Ammon's horn (tissue), 1 donor: ENCODE measurements around the gene CMPK1.

ENCODE experiments used
- DNase-seq: peaks from one replicate; pipeline ENCODE4 v3.0.0-alpha.2; 2016; ENCODE audit warnings: low spot score

CMPK1 gene

GRCh38 chr1:47396671-47397196 lies 63.1 kb downstream of the CMPK1 start:
- DNase-seq, result no peak

- no peak for DNase-seq
Observed at GRCh38 chr1:47399138-47399845, 65.7 kb downstream of the CMPK1 start.

- DNase-seq, result no peak
Observed at GRCh38 chr1:47399846-47400155, 66.2 kb downstream of the CMPK1 start.

- no peak for DNase-seq
Observed at GRCh38 chr1:47401761-47402160, 68.2 kb downstream of the CMPK1 start.

GRCh38 chr1:47402591-47402990 lies 69.0 kb downstream of the CMPK1 start:
- no peak for DNase-seq

GRCh38 chr1:47403321-47403910 lies 69.8 kb downstream of the CMPK1 start:
- DNase-seq, result no peak

- no peak for DNase-seq
Observed at GRCh38 chr1:47405697-47406096, 72.1 kb downstream of the CMPK1 start.

GRCh38 chr1:47406966-47407365 lies 73.4 kb downstream of the CMPK1 start:
- DNase-seq, result no peak

- no peak for DNase-seq
Observed at GRCh38 chr1:47407481-47407880, 73.9 kb downstream of the CMPK1 start.

- no peak for DNase-seq
Observed at GRCh38 chr1:47409311-47410067, 75.9 kb downstream of the CMPK1 start.

- DNase-seq, result no peak
Observed at GRCh38 chr1:47410068-47410455, 76.5 kb downstream of the CMPK1 start.

- DNase-seq, result no peak
Observed at GRCh38 chr1:47411436-47411835, 77.8 kb downstream of the CMPK1 start.

- DNase-seq, result no peak
Observed at GRCh38 chr1:47412437-47412836, 78.8 kb downstream of the CMPK1 start.

GRCh38 chr1:47415728-47416318 lies 82.2 kb downstream of the CMPK1 start, which contains the start of gene FOXE3:
Gene FOXE3 (plus strand): TSS chr1:47416285. CDS start chr1:47416316, 31 bp downstream.
- no peak for DNase-seq

- no peak for DNase-seq
Observed at GRCh38 chr1:47416319-47417169, 83.0 kb downstream of the CMPK1 start.

GRCh38 chr1:47417170-47418044 lies 83.8 kb downstream of the CMPK1 start:
- DNase-seq, result no peak

- no peak for DNase-seq
Observed at GRCh38 chr1:47418122-47418521, 84.5 kb downstream of the CMPK1 start.

GRCh38 chr1:47418681-47419325 lies 85.2 kb downstream of the CMPK1 start:
- no peak for DNase-seq

GRCh38 chr1:47420547-47420946 lies 87.0 kb downstream of the CMPK1 start:
- no peak for DNase-seq

GRCh38 chr1:47423872-47424271 lies 90.3 kb downstream of the CMPK1 start:
- DNase-seq, result no peak
